Stimulated activated CD8-positive, alpha-beta memory T cell treated with anti-CD3 and anti-CD28 coated beads, Interleukin-15, amount 100 ng/mL, for 1 hour (primary cell): ENCODE data around the gene EHHADH.

ENCODE experiments used
- DNase-seq: peaks from one replicate; pipeline ENCODE4 v3.0.0-alpha.2; 2020; ENCODE audit warnings: low read depth

EHHADH gene

GRCh38 chr3:185197068-185197467, 56.8 kb downstream of the EHHADH start:
- DNase-seq: no peak

GRCh38 chr3:185195652-185196051, 58.2 kb downstream of the EHHADH start:
- no peak for DNase-seq

- DNase-seq: no peak
Observed at GRCh38 chr3:185188816-185189215, 65.0 kb downstream of the EHHADH start.

GRCh38 chr3:185187391-185187790, 66.5 kb downstream of the EHHADH start:
- no peak for DNase-seq

- no peak for DNase-seq
Observed at GRCh38 chr3:185176750-185177359, 77.0 kb downstream of the EHHADH start.

GRCh38 chr3:185175370-185175987, 78.4 kb downstream of the EHHADH start:
- DNase-seq: no peak

- no peak for DNase-seq
Observed at GRCh38 chr3:185172086-185173049, 81.5 kb downstream of the EHHADH start.

GRCh38 chr3:185164428-185165217, 89.2 kb downstream of the EHHADH start:
- DNase-seq: no peak

GRCh38 chr3:185162634-185163033, 91.2 kb downstream of the EHHADH start:
- DNase-seq: no peak

- no peak for DNase-seq
Observed at GRCh38 chr3:185161761-185162160, 92.1 kb downstream of the EHHADH start.

GRCh38 chr3:185157347-185157746, 96.5 kb downstream of the EHHADH start:
- no peak for DNase-seq

- DNase-seq: no peak
Observed at GRCh38 chr3:185155678-185156077, 98.2 kb downstream of the EHHADH start.

GRCh38 chr3:185153861-185154629, 99.8 kb downstream of the EHHADH start:
- no peak for DNase-seq

- DNase-seq: no peak
Observed at GRCh38 chr3:185153171-185153771, 100.6 kb downstream of the EHHADH start.

- no peak for DNase-seq
Observed at GRCh38 chr3:185152410-185153170, 101.3 kb downstream of the EHHADH start, which contains the start of gene C3orf70. C3orf70 (minus strand) TSS chr3:185153060; CDS start chr3:185152823, 237 bp downstream.

- DNase-seq: no peak
Observed at GRCh38 chr3:185151964-185152409, 101.9 kb downstream of the EHHADH start.

GRCh38 chr3:185151101-185151963, 102.5 kb downstream of the EHHADH start:
- DNase-seq: no peak

- DNase-seq: no peak
Observed at GRCh38 chr3:185150561-185150960, 103.3 kb downstream of the EHHADH start.

- DNase-seq: no peak
Observed at GRCh38 chr3:185149591-185149990, 104.3 kb downstream of the EHHADH start.
